ENCODE measurements around the gene BHLHE23.

BHLHE23 gene

DNA sequence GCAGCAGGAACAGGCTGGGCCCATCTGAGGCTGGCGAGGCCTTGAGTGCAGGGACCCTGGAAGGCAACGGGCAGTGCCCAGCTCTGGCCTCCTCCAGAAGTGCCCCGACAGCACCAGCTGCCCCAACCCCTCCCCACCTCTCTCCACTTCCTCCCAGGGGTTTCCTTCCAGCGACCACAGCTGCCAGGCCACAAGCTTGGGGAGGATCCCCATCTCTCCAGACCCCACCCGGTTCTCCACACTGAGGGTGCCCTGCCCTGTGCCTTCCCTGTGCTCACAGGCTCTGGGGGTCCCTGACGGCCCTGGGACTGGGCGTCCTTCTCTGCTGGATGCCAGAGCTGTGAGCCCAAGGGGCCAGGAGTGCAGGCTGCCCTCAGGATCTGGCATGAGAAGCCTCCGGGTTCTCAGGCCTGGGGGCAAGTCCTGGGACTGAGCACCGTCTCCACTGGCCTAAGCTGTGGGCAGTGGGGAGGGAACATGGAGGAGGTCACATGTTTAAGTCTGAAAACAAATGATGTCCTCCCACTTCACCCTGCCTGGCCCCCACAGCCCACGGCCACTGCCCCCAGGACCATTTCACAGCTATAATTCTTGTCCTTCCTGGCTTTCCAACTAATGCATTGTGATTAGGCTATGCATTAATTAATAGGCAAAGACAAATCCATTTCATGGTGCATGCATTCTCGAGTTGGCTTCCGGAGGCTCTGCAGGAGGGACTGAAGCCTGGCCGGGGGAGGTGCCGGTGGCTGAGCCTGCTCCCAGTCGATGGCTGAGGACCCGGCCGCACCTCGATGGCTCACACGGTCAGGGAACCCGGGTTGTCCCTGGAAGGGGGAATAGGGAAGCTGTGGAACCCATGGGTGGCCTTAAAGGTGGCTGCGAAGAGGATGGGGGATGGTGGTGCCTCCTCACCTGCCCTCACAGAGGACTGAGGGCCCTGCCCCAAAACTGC is 24.4 kb downstream of the BHLHE23 start:
- Histone ChIP-seq H3K4me1 (ENCODE audit: control insufficient read depth in 1 of 2, insufficient read depth in 2 of 2, low read length in 2 of 2) (no peaks in the 10 kb centered on the region), H3K4me3 (ENCODE audit: low read depth in 1 of 2, low read length in 2 of 2) (no peak overlapping the region), H3K27me3 (ENCODE audit: low read depth, low read length) (peaks cover 20% of the 10 kb centered on the region), H3K9me3 (ENCODE audit: control insufficient read depth in 1 of 2, low read length in 2 of 2) (no peaks in the 10 kb centered on the region), H3K36me3 (ENCODE audit: control insufficient read depth in 1 of 2, insufficient read depth in 2 of 2, low read length in 2 of 2) (no peaks in the 10 kb centered on the region), H3K27ac (ENCODE audit: low read length) (no peak overlapping the region)

DNA sequence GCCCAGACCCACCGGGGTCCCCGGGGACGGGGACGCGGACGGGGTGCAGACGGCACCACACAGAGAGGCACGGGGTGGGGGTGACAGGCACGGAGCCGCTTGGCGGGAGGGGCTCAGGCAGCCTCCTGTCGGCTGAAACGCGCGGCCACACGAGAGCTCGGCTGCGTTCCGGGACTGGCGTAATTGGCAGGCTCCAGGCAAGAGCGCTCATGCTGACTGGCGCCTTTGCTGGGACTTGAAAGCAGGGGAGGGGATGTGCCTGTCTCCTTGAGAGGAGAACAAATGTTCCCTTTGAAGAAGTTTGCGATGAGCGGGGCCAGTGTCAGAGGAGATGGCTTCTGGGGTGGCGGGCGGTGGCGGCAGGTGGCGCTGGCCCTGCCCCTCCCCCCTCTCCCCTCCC is 25.8 kb downstream of the BHLHE23 start:
- no peaks in the 10 kb centered on the region for H3K4me1 ChIP-seq (ENCODE audit: control insufficient read depth in 1 of 2, insufficient read depth in 2 of 2, low read length in 2 of 2)
- no peak overlapping the region for H3K4me3 ChIP-seq (ENCODE audit: low read depth in 1 of 2, low read length in 2 of 2)
- H3K27me3 ChIP-seq (ENCODE audit: low read depth, low read length), result peaks cover 20% of the 10 kb centered on the region
- no peaks in the 10 kb centered on the region for H3K36me3 ChIP-seq (ENCODE audit: control insufficient read depth in 1 of 2, insufficient read depth in 2 of 2, low read length in 2 of 2)
- H3K27ac ChIP-seq (ENCODE audit: low read length), result no peak overlapping the region
- H3K9me3 ChIP-seq (ENCODE audit: control insufficient read depth in 1 of 2, low read length in 2 of 2), result no peaks in the 10 kb centered on the region

DNA sequence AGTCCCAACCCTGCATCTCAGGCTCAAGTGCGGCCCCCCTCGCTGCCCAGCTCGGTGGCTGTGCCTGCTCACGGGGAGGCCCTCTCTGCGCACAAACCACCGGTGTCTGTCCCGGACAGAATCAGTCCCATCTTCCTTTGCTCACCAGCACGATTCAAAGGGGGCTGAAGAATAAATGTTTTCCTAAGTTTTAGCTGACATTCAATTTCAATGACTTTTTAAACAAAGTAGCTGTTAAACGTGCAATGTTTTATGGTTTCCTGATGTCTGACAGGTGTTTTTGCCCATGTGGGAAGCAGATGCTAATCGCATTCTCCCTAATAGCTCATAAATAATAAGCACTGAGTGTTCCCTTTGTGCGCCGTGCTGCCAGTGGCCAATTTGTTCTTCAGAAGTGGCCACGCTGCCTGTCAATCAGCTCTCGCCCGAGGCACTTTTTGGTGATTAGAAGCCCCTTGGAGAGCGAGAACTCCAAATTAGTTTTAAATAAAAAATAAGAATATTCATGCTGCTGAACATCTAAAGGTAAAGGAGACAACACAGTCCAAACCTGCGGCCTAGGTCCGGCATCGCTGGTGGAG is 26.3 kb downstream of the BHLHE23 start:
- Histone ChIP-seq H3K4me1 (ENCODE audit: control insufficient read depth in 1 of 2, insufficient read depth in 2 of 2, low read length in 2 of 2) (no peaks in the 10 kb centered on the region), H3K27me3 (ENCODE audit: low read depth, low read length) (peaks cover 24% of the 10 kb centered on the region), H3K4me3 (ENCODE audit: low read depth in 1 of 2, low read length in 2 of 2) (no peak overlapping the region)

DNA sequence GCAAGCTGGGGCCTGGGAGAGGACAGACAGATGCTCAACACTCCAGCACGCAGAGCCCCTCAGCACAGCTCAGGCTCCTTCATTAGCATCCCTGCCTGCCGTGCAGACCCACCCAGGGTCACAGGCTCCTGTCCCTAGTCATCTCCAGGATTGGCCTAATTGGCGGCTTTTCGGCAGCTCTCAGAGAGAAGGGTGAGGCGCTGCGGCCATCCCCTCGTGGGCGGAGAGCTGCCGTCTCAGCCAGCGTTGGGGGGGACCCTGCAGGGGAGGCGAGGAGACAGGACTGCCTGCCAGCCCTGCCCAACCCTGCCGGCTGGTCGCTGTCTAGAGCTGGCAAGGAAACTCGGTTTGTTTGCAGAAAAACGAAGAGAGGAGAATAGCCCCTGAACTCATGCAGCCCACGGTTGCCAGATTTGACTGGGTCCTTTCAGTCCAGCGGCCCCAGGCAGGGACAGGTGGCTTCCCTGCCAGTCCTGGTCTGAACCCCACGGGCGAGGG is 26.8 kb downstream of the BHLHE23 start:
- Histone ChIP-seq H3K36me3 (ENCODE audit: control insufficient read depth in 1 of 2, insufficient read depth in 2 of 2, low read length in 2 of 2) (no peaks in the 10 kb centered on the region), H3K9me3 (ENCODE audit: control insufficient read depth in 1 of 2, low read length in 2 of 2) (no peaks in the 10 kb centered on the region), H3K4me3 (ENCODE audit: low read depth in 1 of 2, low read length in 2 of 2) (no peak overlapping the region), H3K27ac (ENCODE audit: low read length) (no peak overlapping the region), H3K27me3 (ENCODE audit: low read depth, low read length) (peaks cover 27% of the 10 kb centered on the region), H3K4me1 (ENCODE audit: control insufficient read depth in 1 of 2, insufficient read depth in 2 of 2, low read length in 2 of 2) (no peaks in the 10 kb centered on the region)

More for the DNA sequence above, 26.3 kb downstream of the BHLHE23 start:
- H3K36me3 ChIP-seq (ENCODE audit: control insufficient read depth in 1 of 2, insufficient read depth in 2 of 2, low read length in 2 of 2), result no peaks in the 10 kb centered on the region
- H3K27ac ChIP-seq (ENCODE audit: low read length), result no peak overlapping the region
- no peaks in the 10 kb centered on the region for H3K9me3 ChIP-seq (ENCODE audit: control insufficient read depth in 1 of 2, low read length in 2 of 2)

DNA sequence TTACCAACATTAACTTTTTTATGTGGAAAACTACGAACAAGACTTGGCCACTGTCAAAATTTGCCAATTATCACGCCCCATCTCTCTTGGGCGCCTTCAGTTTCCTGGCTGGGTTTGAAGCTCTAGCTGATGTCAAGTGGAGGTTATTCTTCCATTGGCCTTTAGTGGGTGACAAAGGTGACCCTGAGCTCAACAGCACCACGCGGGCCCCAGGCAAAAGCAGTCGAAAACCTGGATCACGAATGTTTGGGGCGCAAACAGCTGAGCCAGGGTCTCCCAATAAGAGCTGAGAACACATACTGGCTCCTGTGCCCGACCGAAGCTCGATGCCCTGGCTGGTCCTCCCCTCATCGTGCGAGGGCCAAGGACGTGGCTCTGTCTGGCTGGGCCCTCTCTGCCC is 27.5 kb downstream of the BHLHE23 start:
- no peaks in the 10 kb centered on the region for H3K9me3 ChIP-seq (ENCODE audit: control insufficient read depth in 1 of 2, low read length in 2 of 2)
- no peak overlapping the region for H3K27ac ChIP-seq (ENCODE audit: low read length)
- no peaks in the 10 kb centered on the region for H3K4me1 ChIP-seq (ENCODE audit: control insufficient read depth in 1 of 2, insufficient read depth in 2 of 2, low read length in 2 of 2)
- peaks cover 33% of the 10 kb centered on the region for H3K27me3 ChIP-seq (ENCODE audit: low read depth, low read length)
- no peak overlapping the region for H3K4me3 ChIP-seq (ENCODE audit: low read depth in 1 of 2, low read length in 2 of 2)
- no peaks in the 10 kb centered on the region for H3K36me3 ChIP-seq (ENCODE audit: control insufficient read depth in 1 of 2, insufficient read depth in 2 of 2, low read length in 2 of 2)

DNA sequence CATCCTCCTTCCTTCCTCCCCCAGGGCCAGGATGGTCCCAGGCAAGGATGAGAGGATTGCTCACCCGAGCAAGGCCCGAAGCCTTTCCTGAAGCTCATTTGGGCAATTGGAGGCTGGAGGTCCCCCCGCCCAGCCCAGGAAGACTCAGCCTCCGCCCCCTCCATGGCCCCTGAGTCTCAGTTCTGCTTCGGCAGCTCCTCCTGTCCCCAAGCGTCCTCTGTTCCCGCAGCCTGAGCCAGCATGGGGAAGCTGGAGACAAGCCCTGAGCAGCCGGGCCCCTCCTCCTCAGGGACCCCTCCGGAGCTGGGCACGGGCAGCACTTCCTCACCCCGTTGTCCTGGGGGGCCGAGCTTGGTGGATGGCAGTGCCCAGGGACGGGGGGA is 28.2 kb downstream of the BHLHE23 start:
- Histone ChIP-seq H3K4me1 (ENCODE audit: control insufficient read depth in 1 of 2, insufficient read depth in 2 of 2, low read length in 2 of 2) (no peaks in the 10 kb centered on the region), H3K4me3 (ENCODE audit: low read depth in 1 of 2, low read length in 2 of 2) (no peak overlapping the region), H3K9me3 (ENCODE audit: control insufficient read depth in 1 of 2, low read length in 2 of 2) (no peaks in the 10 kb centered on the region), H3K27me3 (ENCODE audit: low read depth, low read length) (peaks cover 41% of the 10 kb centered on the region), H3K27ac (ENCODE audit: low read length) (no peak overlapping the region), H3K36me3 (ENCODE audit: control insufficient read depth in 1 of 2, insufficient read depth in 2 of 2, low read length in 2 of 2) (no peaks in the 10 kb centered on the region)

DNA sequence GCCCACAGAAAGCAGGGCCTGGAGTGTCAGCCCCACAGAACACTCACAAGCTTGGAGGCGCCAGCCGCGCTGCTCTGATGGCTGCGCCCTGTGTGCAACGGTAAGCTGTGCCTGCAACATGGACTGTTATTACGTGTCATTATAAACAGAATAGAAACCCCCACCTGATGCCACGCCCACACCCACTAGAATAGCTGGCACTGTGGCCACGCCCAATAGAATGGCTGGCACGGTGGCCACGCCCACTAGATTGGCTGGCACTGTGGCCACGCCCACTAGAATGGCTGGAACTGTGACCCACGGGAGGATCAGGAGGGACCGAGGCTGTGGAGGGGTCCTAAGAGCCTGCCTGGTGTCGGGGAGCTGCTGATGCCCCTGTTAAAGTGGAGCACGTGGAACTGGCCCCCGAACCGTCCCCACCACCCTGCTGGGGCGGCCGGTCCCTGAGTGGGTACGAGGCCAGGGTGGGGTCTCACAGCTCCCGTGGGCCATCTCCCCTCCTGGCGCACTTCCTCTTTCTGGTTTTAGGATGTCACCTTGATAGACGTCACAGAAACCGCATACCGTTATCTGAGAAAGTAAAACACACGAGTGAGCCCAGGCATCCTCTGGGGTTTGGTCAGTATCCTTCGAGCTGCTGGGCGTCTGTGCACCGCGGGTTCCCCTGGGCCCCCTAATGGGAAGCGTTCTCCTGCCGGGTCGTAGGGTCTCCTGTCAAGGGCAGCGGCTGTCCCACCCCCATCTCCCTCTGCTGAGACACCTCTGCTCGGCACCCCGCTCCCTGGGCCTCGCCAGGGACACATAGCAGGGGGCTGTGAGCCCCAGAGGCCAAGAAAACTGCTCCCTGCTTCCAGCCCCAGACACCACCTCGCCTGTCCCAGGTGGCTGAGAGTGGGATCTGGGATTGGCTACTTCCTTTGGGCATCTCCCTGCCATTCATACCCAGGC is 28.9 kb downstream of the BHLHE23 start:
- no peaks in the 10 kb centered on the region for H3K36me3 ChIP-seq (ENCODE audit: control insufficient read depth in 1 of 2, insufficient read depth in 2 of 2, low read length in 2 of 2)
- peaks cover 0 to 1% of the 10 kb centered on the region in 2 donors for H3K4me1 ChIP-seq (ENCODE audit: control insufficient read depth in 1 of 2, insufficient read depth in 2 of 2, low read length in 2 of 2)
- H3K27me3 ChIP-seq (ENCODE audit: low read depth, low read length), result peaks cover 46% of the 10 kb centered on the region
- H3K9me3 ChIP-seq (ENCODE audit: control insufficient read depth in 1 of 2, low read length in 2 of 2), result no peaks in the 10 kb centered on the region
- no peak overlapping the region for H3K27ac ChIP-seq (ENCODE audit: low read length)
- H3K4me3 ChIP-seq (ENCODE audit: low read depth in 1 of 2, low read length in 2 of 2), result no peak overlapping the region

DNA sequence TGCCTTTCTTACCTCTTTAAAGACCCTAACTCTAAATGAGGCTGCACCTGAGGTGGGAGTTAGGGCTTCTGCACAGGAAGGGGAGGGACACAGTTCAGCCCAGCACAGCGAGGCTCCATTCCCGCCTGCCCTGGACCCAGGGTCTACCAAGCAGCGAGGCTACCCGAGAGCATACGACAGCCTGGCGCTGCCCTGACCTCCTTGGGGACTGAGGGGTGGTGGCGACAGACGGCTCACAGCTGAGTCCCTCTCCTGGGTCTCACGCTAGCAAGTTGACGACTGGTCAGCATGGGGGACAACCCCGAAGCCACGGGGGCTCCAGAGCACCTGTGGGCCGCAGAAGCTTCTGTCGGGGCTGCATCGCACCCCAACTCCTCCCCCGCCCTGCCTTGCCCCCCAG is 29.9 kb downstream of the BHLHE23 start:
- Histone ChIP-seq H3K4me1 (ENCODE audit: control insufficient read depth in 1 of 2, insufficient read depth in 2 of 2, low read length in 2 of 2) (peaks cover 0 to 7% of the 10 kb centered on the region in 2 donors), H3K36me3 (ENCODE audit: control insufficient read depth in 1 of 2, insufficient read depth in 2 of 2, low read length in 2 of 2) (no peaks in the 10 kb centered on the region), H3K4me3 (ENCODE audit: low read depth in 1 of 2, low read length in 2 of 2) (no peak overlapping the region), H3K9me3 (ENCODE audit: control insufficient read depth in 1 of 2, low read length in 2 of 2) (no peaks in the 10 kb centered on the region), H3K27me3 (ENCODE audit: low read depth, low read length) (peaks cover 50% of the 10 kb centered on the region), H3K27ac (ENCODE audit: low read length) (no peak overlapping the region)

DNA sequence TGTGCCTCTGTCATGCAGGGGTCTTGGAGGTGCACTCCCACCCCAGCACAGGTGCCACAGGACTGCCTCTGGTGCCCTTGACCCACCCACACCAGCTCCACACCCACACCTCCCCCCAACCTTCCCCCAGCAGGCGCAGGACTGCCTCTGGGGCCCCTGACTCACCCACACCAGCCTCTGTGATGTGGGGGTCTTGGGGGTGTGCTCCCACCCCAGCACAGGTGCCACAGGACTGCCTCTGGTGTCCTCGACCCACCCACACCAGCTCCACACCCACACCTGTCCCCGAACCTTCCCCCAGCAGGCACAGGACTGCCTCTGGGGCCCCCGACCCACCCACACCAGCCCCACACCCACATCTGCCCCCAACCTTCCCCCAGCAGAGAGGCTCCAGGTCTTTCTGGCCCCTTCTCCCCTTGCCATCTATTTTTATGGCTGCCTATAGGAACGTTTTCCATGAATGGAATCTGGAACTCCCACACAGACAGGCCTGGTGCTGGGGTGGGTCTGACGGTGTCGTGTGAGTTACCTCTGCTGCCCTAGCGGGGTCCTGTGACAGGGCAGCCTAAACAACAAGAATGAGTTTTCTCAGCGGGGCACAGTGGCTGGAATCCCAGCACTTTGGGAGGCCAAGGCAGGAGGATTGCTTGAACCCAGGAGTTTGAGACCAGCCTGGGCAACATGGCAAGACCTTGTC is 30.8 kb downstream of the BHLHE23 start:
- Histone ChIP-seq H3K4me1 (ENCODE audit: control insufficient read depth in 1 of 2, insufficient read depth in 2 of 2, low read length in 2 of 2) (peaks cover 0 to 7% of the 10 kb centered on the region in 2 donors), H3K9me3 (ENCODE audit: control insufficient read depth in 1 of 2, low read length in 2 of 2) (no peaks in the 10 kb centered on the region), H3K36me3 (ENCODE audit: control insufficient read depth in 1 of 2, insufficient read depth in 2 of 2, low read length in 2 of 2) (no peaks in the 10 kb centered on the region), H3K27me3 (ENCODE audit: low read depth, low read length) (peaks cover 59% of the 10 kb centered on the region), H3K27ac (ENCODE audit: low read length) (no peak overlapping the region), H3K4me3 (ENCODE audit: low read depth in 1 of 2, low read length in 2 of 2) (no peak overlapping the region)

DNA sequence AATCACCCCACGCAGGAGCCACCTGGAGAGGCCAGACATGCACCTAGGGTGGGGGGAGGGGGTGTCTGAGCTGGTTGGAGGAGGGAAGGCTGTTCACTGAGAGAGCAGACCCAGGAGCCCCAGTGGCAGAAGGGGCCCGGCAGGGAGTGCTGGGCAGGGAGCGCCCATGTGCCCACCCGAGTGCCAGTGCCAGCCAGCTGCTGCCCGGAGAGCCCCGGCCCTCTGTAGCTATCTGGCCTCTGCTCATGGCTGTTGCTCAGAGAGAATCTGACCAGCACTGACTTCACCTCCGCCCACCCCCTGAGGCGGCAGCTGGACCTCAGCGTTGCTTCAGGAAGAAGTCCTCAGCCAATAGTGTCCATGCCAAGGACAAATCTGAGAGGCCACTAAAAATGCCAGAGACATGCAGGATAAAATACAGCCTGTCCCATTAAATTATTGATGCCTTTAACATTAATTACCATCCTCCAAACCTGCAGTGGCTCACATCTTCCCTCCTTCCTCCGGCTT is 31.5 kb downstream of the BHLHE23 start:
- H3K4me1 ChIP-seq (ENCODE audit: control insufficient read depth in 1 of 2, insufficient read depth in 2 of 2, low read length in 2 of 2), result peaks cover 0 to 7% of the 10 kb centered on the region in 2 donors
- H3K4me3 ChIP-seq (ENCODE audit: low read depth in 1 of 2, low read length in 2 of 2), result no peak overlapping the region
- no peaks in the 10 kb centered on the region for H3K9me3 ChIP-seq (ENCODE audit: control insufficient read depth in 1 of 2, low read length in 2 of 2)
- H3K27me3 ChIP-seq (ENCODE audit: low read depth, low read length), result peaks cover 64% of the 10 kb centered on the region
- H3K36me3 ChIP-seq (ENCODE audit: control insufficient read depth in 1 of 2, insufficient read depth in 2 of 2, low read length in 2 of 2), result no peaks in the 10 kb centered on the region
- no peak overlapping the region for H3K27ac ChIP-seq (ENCODE audit: low read length)

Measured in muscle layer of duodenum (tissue), 2 donors.